Suprapubic skin (tissue), 3 donors: ENCODE data around the gene ADCY4.

ENCODE experiments used
- POLR2A ChIP-seq, 2 donors: fragments of 450-650 bp; IDR thresholded peaks; one replicate each; pipeline ENCODE4 v1.6.1; 2017; ENCODE audit warnings: antibody characterized with exemption in 2 of 2, mild to moderate bottlenecking in 2 of 2, moderate library complexity in 2 of 2
- TF ChIP-seq, protein P1 (sequence below), 2 donors: fragments of 200-600 bp in 1 of 2; fragments of 450-650 bp in 1 of 2; sonication (generic) in 1 of 2; IDR thresholded peaks; one replicate each; pipeline ENCODE4 v1.5.1; 2016 to 2019; ENCODE audit warnings: antibody characterized with exemption in 2 of 2, mild to moderate bottlenecking in 1 of 2, moderate library complexity in 1 of 2

DNA sequence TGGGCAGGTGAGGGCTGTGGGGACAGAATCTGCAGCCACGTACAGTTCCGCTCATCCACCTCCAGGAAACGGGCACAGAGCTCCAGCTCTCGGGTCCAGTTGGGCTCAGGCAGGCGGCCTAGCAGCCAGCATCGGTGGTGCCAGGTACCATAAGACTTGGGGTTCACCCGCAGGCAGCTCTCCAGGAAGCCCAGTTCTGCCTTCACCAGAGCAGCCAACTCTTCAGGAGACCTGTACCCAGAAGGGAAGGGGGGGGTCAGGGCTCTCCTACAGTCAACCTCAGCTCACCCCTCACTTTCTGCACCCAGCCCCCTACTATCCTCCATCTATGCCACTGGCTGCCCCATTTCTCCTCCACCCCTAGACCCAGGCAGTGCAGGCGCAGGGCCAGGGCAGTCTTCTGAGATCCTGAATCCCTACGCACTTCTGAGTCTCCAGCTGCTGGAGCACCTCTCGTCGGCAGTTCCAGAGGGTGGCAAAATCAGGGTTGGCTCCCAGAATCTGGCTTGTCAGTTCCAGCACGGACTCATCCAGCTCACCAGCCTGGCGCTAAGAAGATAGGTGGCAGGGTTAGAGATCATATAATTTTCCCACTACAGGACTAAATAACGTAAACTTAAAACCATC, 64.8 kb downstream of the ADCY4 start:
- TF ChIP-seq POLR2A (IDR thresholded peaks at IDR 0.05), result no peak
- TF ChIP-seq, protein P1, sequence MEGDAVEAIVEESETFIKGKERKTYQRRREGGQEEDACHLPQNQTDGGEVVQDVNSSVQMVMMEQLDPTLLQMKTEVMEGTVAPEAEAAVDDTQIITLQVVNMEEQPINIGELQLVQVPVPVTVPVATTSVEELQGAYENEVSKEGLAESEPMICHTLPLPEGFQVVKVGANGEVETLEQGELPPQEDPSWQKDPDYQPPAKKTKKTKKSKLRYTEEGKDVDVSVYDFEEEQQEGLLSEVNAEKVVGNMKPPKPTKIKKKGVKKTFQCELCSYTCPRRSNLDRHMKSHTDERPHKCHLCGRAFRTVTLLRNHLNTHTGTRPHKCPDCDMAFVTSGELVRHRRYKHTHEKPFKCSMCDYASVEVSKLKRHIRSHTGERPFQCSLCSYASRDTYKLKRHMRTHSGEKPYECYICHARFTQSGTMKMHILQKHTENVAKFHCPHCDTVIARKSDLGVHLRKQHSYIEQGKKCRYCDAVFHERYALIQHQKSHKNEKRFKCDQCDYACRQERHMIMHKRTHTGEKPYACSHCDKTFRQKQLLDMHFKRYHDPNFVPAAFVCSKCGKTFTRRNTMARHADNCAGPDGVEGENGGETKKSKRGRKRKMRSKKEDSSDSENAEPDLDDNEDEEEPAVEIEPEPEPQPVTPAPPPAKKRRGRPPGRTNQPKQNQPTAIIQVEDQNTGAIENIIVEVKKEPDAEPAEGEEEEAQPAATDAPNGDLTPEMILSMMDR (IDR thresholded peaks at IDR 0.05), result no peak
